ENCODE results near the gene SLC35D2. TPM values are rescaled to one million over a fixed set of nuclear protein-coding genes. Genes with fewer than 3 reads are reported as not detected.
"Not testable (repeated sequence)": the region's sequence is repeated elsewhere in the genome, so short reads cannot be mapped to it uniquely, and the experiment has no call there.

SLC35D2 gene
- polyA plus RNA-seq, 1 donor from 2014 or later, result 0.07 TPM

GRCh38 chr9:96327694-96328352, 55.7 kb downstream of the SLC35D2 start (continued):
- TF ChIP-seq, protein P1, sequence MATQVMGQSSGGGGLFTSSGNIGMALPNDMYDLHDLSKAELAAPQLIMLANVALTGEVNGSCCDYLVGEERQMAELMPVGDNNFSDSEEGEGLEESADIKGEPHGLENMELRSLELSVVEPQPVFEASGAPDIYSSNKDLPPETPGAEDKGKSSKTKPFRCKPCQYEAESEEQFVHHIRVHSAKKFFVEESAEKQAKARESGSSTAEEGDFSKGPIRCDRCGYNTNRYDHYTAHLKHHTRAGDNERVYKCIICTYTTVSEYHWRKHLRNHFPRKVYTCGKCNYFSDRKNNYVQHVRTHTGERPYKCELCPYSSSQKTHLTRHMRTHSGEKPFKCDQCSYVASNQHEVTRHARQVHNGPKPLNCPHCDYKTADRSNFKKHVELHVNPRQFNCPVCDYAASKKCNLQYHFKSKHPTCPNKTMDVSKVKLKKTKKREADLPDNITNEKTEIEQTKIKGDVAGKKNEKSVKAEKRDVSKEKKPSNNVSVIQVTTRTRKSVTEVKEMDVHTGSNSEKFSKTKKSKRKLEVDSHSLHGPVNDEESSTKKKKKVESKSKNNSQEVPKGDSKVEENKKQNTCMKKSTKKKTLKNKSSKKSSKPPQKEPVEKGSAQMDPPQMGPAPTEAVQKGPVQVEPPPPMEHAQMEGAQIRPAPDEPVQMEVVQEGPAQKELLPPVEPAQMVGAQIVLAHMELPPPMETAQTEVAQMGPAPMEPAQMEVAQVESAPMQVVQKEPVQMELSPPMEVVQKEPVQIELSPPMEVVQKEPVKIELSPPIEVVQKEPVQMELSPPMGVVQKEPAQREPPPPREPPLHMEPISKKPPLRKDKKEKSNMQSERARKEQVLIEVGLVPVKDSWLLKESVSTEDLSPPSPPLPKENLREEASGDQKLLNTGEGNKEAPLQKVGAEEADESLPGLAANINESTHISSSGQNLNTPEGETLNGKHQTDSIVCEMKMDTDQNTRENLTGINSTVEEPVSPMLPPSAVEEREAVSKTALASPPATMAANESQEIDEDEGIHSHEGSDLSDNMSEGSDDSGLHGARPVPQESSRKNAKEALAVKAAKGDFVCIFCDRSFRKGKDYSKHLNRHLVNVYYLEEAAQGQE (IDR thresholded peaks at IDR 0.05; ENCODE audit: borderline replicate concordance), result no peak

- H3K9ac ChIP-seq (ENCODE audit: low read length), result no peak overlapping the region
- TF ChIP-seq EP300 (conservative IDR thresholded peaks at IDR 0.05; ENCODE audit: poor library complexity, severe bottlenecking), result no peak
- no peak for TF ChIP-seq MXI1 (conservative IDR thresholded peaks at IDR 0.05; ENCODE audit: poor library complexity, severe bottlenecking)
- H3K79me2 ChIP-seq (replicated peaks; ENCODE audit: insufficient read depth, low read length), result no peaks in the 10 kb centered on the region
- no peak overlapping the region for H3K27ac ChIP-seq (ENCODE audit: low read length)
- H3K36me3 ChIP-seq (ENCODE audit: insufficient read depth, low read length), result no peaks in the 10 kb centered on the region
- no peak overlapping the region for H2AFZ ChIP-seq (ENCODE audit: low read depth, low read length)
- no peaks in the 10 kb centered on the region for H3F3A ChIP-seq (ENCODE audit: insufficient read depth, low read length, poor library complexity, severe bottlenecking)
- H3K4me3 ChIP-seq (ENCODE audit: low read length), result no peak overlapping the region
- H3K4me2 ChIP-seq (ENCODE audit: low read length), result no peak overlapping the region
- H4K20me1 ChIP-seq (ENCODE audit: insufficient read depth), result no peaks in the 10 kb centered on the region
- no peaks in the 10 kb centered on the region for H3K9me2 ChIP-seq (ENCODE audit: insufficient read depth, low read length)
- H3K27me3 ChIP-seq (ENCODE audit: insufficient read depth, low read depth, low read length), result no peaks in the 10 kb centered on the region
- H3K9me3 ChIP-seq (ENCODE audit: low read length), result no peaks in the 10 kb centered on the region
Observed at GRCh38 chr9:96323169-96323568, 60.3 kb downstream of the SLC35D2 start.

- H3K79me2 ChIP-seq (replicated peaks; ENCODE audit: insufficient read depth, low read length); H3K36me3 ChIP-seq (ENCODE audit: insufficient read depth, low read length); H3K9ac ChIP-seq (ENCODE audit: low read length); H3K4me2 ChIP-seq (ENCODE audit: low read length); H2AFZ ChIP-seq (ENCODE audit: low read depth, low read length); H3F3A ChIP-seq (ENCODE audit: insufficient read depth, low read length, poor library complexity, severe bottlenecking); H3K27me3 ChIP-seq (ENCODE audit: insufficient read depth, low read depth, low read length); H3K9me2 ChIP-seq (ENCODE audit: insufficient read depth, low read length); H4K20me1 ChIP-seq (ENCODE audit: insufficient read depth); H3K4me3 ChIP-seq (ENCODE audit: low read length); H3K9me3 ChIP-seq (ENCODE audit: low read length); H3K27ac ChIP-seq (ENCODE audit: low read length): not testable (repeated sequence)
Observed at GRCh38 chr9:96322736-96323135, 60.8 kb downstream of the SLC35D2 start.

GRCh38 chr9:96322210-96322609, 61.3 kb downstream of the SLC35D2 start:
- H3K79me2 ChIP-seq (replicated peaks; ENCODE audit: insufficient read depth, low read length); H3F3A ChIP-seq (ENCODE audit: insufficient read depth, low read length, poor library complexity, severe bottlenecking); H3K4me3 ChIP-seq (ENCODE audit: low read length); H4K20me1 ChIP-seq (ENCODE audit: insufficient read depth); H3K4me2 ChIP-seq (ENCODE audit: low read length); H3K9me3 ChIP-seq (ENCODE audit: low read length); H3K36me3 ChIP-seq (ENCODE audit: insufficient read depth, low read length); H3K27ac ChIP-seq (ENCODE audit: low read length); H2AFZ ChIP-seq (ENCODE audit: low read depth, low read length); H3K9ac ChIP-seq (ENCODE audit: low read length); H3K9me2 ChIP-seq (ENCODE audit: insufficient read depth, low read length); H3K27me3 ChIP-seq (ENCODE audit: insufficient read depth, low read depth, low read length): not testable (repeated sequence)

DNA sequence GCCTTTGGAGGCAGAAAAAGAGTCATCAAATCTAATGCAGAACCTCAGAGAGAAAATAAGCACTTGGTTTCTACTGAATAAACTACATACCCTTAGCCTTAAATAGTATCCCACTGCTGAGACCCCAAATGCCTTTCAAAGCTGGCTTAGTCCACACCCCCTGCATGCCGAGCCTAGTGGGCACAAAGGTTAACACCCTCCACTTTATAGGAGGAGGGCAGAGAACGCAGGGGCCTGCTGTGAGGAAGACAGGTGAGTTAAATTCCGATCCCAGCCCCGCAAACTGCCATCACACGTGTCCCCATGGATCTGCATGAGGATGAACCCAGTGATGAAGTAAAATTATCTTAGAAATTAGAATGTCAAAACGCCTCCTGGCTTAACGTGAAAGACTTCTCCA, 62.0 kb downstream of the SLC35D2 start:
- TF ChIP-seq EP300 (conservative IDR thresholded peaks at IDR 0.05; ENCODE audit: poor library complexity, severe bottlenecking) (no peak), RAD21 (conservative IDR thresholded peaks at IDR 0.05) (no peak), SMC3 (conservative IDR thresholded peaks at IDR 0.05; ENCODE audit: poor library complexity) (no peak)
- Histone ChIP-seq H3K9ac (ENCODE audit: low read length) (no peak overlapping the region), H3K4me2 (ENCODE audit: low read length) (no peak overlapping the region), H3K27ac (ENCODE audit: low read length) (no peak overlapping the region), H3K9me2 (ENCODE audit: insufficient read depth, low read length) (no peaks in the 10 kb centered on the region), H3K9me3 (ENCODE audit: low read length) (no peaks in the 10 kb centered on the region), H3K79me2 (replicated peaks; ENCODE audit: insufficient read depth, low read length) (no peaks in the 10 kb centered on the region), H3F3A (ENCODE audit: insufficient read depth, low read length, poor library complexity, severe bottlenecking) (no peaks in the 10 kb centered on the region), H3K27me3 (ENCODE audit: insufficient read depth, low read depth, low read length) (no peaks in the 10 kb centered on the region), H4K20me1 (ENCODE audit: insufficient read depth) (no peaks in the 10 kb centered on the region), H3K4me3 (ENCODE audit: low read length) (no peak overlapping the region), H2AFZ (ENCODE audit: low read depth, low read length) (no peak overlapping the region), H3K36me3 (ENCODE audit: insufficient read depth, low read length) (no peaks in the 10 kb centered on the region)
